IMR-90 (cell line): ENCODE measurements around the gene RABL2B.
"Not testable (repeated sequence)": the region's sequence is repeated elsewhere in the genome, so short reads cannot be mapped to it uniquely, and the experiment has no call there.

Experiments used
- BHLHE40 ChIP-seq: fragments of 150-350 bp; IDR thresholded peaks from 2 replicates; pipeline ENCODE4 v1.6.1; 2016; ENCODE audit warnings: mild to moderate bottlenecking, low read depth, low read length
- CEBPB ChIP-seq: IDR thresholded peaks from 2 replicates; pipeline ENCODE4 v1.6.1; 2012; ENCODE audit warnings: low read depth, low read length, improper control_type of control experiment
- CHD1 ChIP-seq: IDR thresholded peaks from 2 replicates; pipeline ENCODE4 v1.6.1; 2012; ENCODE audit warnings: low read depth, low read length, improper control_type of control experiment
- POLR2A ChIP-seq: IDR thresholded peaks from 2 replicates; pipeline ENCODE4 v1.6.1; 2012; ENCODE audit warnings: mild to moderate bottlenecking, low read depth, low read length
- RAD21 ChIP-seq: IDR thresholded peaks from 2 replicates; pipeline ENCODE4 v1.6.1; 2012; ENCODE audit warnings: low read length, improper control_type of control experiment
- RCOR1 ChIP-seq: IDR thresholded peaks from 2 replicates; pipeline ENCODE4 v1.6.1; 2012; ENCODE audit warnings: mild to moderate bottlenecking, low read length, improper control_type of control experiment; ENCODE audit not compliant: insufficient replicate concordance
- RFX5 ChIP-seq: IDR thresholded peaks from 2 replicates; pipeline ENCODE4 v1.8.0; 2012; ENCODE audit warnings: low read depth, mild to moderate bottlenecking, low read length, moderate library complexity
- SMC3 ChIP-seq: fragments of 150-350 bp; IDR thresholded peaks from 2 replicates; pipeline ENCODE4 v1.6.1; 2016; ENCODE audit warnings: low read depth, mild to moderate bottlenecking, antibody characterized with exemption, low read length, moderate library complexity
- TF ChIP-seq, protein P1 (sequence below): conservative IDR thresholded peaks from 2 replicates; pipeline ENCODE4 v1.5.1; 2012; ENCODE audit warnings: mild to moderate bottlenecking, low read depth, low read length, improper control_type of control experiment
- TF ChIP-seq, protein P2 (sequence below): fragments of 150-350 bp; IDR thresholded peaks from 2 replicates; pipeline ENCODE4 v1.6.1; 2017; ENCODE audit warnings: mild to moderate bottlenecking, antibody characterized with exemption, low read length, low read depth

DNA sequence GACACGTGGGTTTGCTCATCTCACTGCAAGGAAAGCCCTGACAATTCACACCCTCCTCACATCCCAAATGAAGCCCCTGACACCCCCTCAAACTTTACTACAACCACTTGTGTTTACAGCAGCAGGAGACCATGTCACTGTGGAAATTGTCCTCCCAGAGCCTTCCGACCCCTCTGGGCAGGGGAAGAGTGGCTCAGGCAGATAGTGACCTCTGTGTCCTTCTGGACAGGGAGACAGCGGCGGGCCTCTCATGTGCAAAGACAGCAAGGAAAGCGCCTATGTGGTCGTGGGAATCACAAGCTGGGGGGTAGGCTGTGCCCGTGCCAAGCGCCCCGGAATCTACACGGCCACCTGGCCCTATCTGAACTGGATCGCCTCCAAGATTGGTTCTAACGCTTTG, 39.0 kb downstream of the RABL2B start:
- TF ChIP-seq, protein P1, sequence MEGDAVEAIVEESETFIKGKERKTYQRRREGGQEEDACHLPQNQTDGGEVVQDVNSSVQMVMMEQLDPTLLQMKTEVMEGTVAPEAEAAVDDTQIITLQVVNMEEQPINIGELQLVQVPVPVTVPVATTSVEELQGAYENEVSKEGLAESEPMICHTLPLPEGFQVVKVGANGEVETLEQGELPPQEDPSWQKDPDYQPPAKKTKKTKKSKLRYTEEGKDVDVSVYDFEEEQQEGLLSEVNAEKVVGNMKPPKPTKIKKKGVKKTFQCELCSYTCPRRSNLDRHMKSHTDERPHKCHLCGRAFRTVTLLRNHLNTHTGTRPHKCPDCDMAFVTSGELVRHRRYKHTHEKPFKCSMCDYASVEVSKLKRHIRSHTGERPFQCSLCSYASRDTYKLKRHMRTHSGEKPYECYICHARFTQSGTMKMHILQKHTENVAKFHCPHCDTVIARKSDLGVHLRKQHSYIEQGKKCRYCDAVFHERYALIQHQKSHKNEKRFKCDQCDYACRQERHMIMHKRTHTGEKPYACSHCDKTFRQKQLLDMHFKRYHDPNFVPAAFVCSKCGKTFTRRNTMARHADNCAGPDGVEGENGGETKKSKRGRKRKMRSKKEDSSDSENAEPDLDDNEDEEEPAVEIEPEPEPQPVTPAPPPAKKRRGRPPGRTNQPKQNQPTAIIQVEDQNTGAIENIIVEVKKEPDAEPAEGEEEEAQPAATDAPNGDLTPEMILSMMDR: not testable (repeated sequence)
- TF ChIP-seq RFX5, POLR2A, CEBPB, RCOR1, CHD1, BHLHE40, RAD21, SMC3: not testable (repeated sequence)
- TF ChIP-seq, protein P2, sequence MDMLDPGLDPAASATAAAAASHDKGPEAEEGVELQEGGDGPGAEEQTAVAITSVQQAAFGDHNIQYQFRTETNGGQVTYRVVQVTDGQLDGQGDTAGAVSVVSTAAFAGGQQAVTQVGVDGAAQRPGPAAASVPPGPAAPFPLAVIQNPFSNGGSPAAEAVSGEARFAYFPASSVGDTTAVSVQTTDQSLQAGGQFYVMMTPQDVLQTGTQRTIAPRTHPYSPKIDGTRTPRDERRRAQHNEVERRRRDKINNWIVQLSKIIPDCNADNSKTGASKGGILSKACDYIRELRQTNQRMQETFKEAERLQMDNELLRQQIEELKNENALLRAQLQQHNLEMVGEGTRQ: not testable (repeated sequence)
